Fibroblast of pulmonary artery (primary cell): Measurements from ENCODE around the gene C19orf53.
"Not testable (repeated sequence)": the region's sequence is repeated elsewhere in the genome, so short reads cannot be mapped to it uniquely, and the experiment has no call there.

Experiments
- DNase-seq: peaks from one replicate; pipeline ENCODE4 v3.0.0-alpha.2; 2010; ENCODE audit warnings: low read depth
- H3K4me3 ChIP-seq: replicated peaks from 2 replicates; pipeline ENCODE4 v1.5.1; 2011; ENCODE audit warnings: low read depth, mild to moderate bottlenecking, control low read depth, low read length, moderate library complexity
- TF ChIP-seq, protein P1 (sequence below): IDR thresholded peaks from 2 replicates; pipeline ENCODE4 v1.5.1; 2011; ENCODE audit warnings: mild to moderate bottlenecking, control low read depth, low read length, inconsistent platforms; ENCODE audit errors: missing control alignments

Gene C19orf53

DNA sequence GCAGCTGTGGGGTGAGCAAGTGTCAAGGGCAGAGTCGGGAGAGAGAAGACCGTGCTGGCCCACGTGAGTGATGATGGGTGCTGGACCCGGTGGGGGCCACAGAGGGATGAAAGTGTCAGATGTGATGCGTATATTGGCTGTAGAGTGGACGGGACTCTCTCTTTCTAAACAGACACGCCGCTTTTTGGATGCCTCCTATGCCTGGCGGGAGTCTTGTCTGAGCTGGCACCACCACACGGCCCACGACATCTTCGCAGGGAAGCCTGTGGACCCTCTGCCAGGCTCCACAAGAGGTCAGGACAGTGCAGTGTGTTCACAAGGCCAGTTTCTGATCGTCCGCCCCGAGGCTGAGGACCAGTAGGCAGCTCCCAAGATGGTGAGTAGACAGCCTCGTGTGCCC is 22.8 kb upstream of the C19orf53 start:
- TF ChIP-seq, protein P1, sequence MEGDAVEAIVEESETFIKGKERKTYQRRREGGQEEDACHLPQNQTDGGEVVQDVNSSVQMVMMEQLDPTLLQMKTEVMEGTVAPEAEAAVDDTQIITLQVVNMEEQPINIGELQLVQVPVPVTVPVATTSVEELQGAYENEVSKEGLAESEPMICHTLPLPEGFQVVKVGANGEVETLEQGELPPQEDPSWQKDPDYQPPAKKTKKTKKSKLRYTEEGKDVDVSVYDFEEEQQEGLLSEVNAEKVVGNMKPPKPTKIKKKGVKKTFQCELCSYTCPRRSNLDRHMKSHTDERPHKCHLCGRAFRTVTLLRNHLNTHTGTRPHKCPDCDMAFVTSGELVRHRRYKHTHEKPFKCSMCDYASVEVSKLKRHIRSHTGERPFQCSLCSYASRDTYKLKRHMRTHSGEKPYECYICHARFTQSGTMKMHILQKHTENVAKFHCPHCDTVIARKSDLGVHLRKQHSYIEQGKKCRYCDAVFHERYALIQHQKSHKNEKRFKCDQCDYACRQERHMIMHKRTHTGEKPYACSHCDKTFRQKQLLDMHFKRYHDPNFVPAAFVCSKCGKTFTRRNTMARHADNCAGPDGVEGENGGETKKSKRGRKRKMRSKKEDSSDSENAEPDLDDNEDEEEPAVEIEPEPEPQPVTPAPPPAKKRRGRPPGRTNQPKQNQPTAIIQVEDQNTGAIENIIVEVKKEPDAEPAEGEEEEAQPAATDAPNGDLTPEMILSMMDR = no peak

DNA sequence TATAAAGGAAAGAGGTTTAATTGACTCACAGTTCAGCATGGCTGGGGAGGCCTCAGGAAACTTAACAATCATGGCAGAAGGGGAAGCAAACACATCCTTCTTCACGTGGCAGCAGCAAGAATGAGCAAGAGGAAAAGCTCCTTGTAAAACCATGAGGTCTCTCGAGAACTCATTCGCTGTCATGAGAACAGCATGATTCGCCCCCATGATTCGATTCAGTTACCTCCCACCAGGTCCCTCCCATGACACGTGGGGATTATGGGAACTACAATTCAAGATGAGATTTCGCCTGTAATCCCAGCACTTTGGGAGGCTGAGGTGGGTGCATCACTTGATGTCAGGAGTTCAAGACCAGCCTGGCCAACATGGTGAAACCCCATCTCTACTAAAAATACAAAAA is 20.6 kb upstream of the C19orf53 start:
- DNase-seq, H3K4me3 ChIP-seq: not testable (repeated sequence)

More for the DNA sequence above, 22.8 kb upstream of the C19orf53 start:
- DNase-seq = no peak
- H3K4me3 ChIP-seq = no peak overlapping the region

GRCh38 chr19:13756210-13756609 is 18.0 kb upstream of the C19orf53 start:
- TF ChIP-seq, protein P1 = no peak
- no peak for DNase-seq

GRCh38 chr19:13757805-13758772 is 16.2 kb upstream of the C19orf53 start:
- H3K4me3 ChIP-seq = no peak overlapping the region

More at GRCh38 chr19:13756210-13756609, 18.0 kb upstream of the C19orf53 start:
- no peak overlapping the region for H3K4me3 ChIP-seq

GRCh38 chr19:13758795-13759194 is 15.5 kb upstream of the C19orf53 start:
- no peak for DNase-seq
- TF ChIP-seq, protein P1 = no peak
- no peak overlapping the region for H3K4me3 ChIP-seq

More at GRCh38 chr19:13757805-13758772, 16.2 kb upstream of the C19orf53 start:
- TF ChIP-seq, protein P1 = no peak
- DNase-seq = no peak

DNA sequence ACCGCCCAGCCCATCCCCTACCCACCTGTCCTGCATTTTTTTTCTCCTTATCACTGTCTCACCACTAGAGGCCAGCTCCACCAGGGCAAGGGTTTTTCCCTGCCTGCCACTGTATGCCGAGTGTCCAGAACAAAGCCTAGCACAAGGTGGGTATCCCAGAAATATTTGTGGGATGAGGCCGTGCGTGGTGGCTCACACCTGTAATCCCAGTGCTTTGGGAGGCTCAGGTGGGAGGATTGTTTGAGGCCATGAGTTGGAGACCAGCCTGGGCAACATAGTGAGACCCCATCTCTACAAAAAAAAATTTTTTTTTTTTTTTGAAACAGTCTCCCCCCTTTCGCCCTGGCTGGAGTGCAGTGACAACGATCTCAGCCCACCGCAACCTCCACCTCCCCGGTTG is 12.8 kb upstream of the C19orf53 start:
- TF ChIP-seq, protein P1 = no peak
- DNase-seq = no peak

GRCh38 chr19:13762635-13763235 is 11.5 kb upstream of the C19orf53 start:
- no peak overlapping the region for H3K4me3 ChIP-seq
- DNase-seq = no peak
- TF ChIP-seq, protein P1 = no peak

More for the DNA sequence above, 12.8 kb upstream of the C19orf53 start:
- no peak overlapping the region for H3K4me3 ChIP-seq
